OCI-LY3 (cell line): ENCODE results near the gene LAMA4.

Experiments used
- H2AFZ ChIP-seq: fragments of 200-600, 300-600 bp; shearing (Covaris generic); 2 replicates; pipeline ENCODE4 v1.6.0; 2014; ENCODE audit warnings: antibody characterized with exemption, low read depth, low read length
- H3K27ac ChIP-seq: fragments of 200-600, 300-600 bp; sonication (generic); 2 replicates; pipeline ENCODE4 v1.5.1; 2014; ENCODE audit warnings: mild to moderate bottlenecking, low read length, moderate library complexity, mixed read lengths
- H3K27me3 ChIP-seq: fragments of 200-600, 300-600 bp; sonication (generic); 2 replicates; pipeline ENCODE4 v1.6.1; 2014; ENCODE audit warnings: low read depth, low read length, mixed read lengths
- H3K36me3 ChIP-seq: fragments of 200-600, 300-600 bp; sonication (generic); replicated peaks from 2 replicates; pipeline ENCODE3; 2014; ENCODE audit warnings: low read depth, low read length, mixed read lengths
- H3K4me1 ChIP-seq: fragments of 300-600, 200-600 bp; sonication (generic); 2 replicates; pipeline ENCODE4 v1.6.1; 2014; ENCODE audit warnings: low read length, mixed read lengths
- H3K4me2 ChIP-seq: fragments of 200-600, 300-600 bp; sonication (generic); 2 replicates; pipeline ENCODE4 v1.6.1; 2014; ENCODE audit warnings: low read length, mixed read lengths
- H3K4me3 ChIP-seq: fragments of 300-600, 200-600 bp; sonication (generic); 2 replicates; pipeline ENCODE4 v1.5.1; 2014; ENCODE audit warnings: antibody characterized with exemption, mild to moderate bottlenecking, low read length, moderate library complexity
- H3K79me2 ChIP-seq: fragments of 300-600, 200-600 bp; shearing (Covaris generic); 2 replicates; pipeline ENCODE4 v1.6.1; 2014; ENCODE audit warnings: mild to moderate bottlenecking, low read length, mixed read lengths
- H3K9ac ChIP-seq: fragments of 300-600, 200-600 bp; shearing (Covaris generic); 2 replicates; pipeline ENCODE4 v1.6.0; 2014; ENCODE audit warnings: mild to moderate bottlenecking, low read length, moderate library complexity
- H3K9me3 ChIP-seq: fragments of 200-600, 300-600 bp; shearing (Covaris generic); 2 replicates; pipeline ENCODE4 v1.6.1; 2014; ENCODE audit warnings: low read length, mixed read lengths; ENCODE audit not compliant: insufficient read depth
- H4K20me1 ChIP-seq: fragments of 200-600, 300-600 bp; sonication (generic); 2 replicates; pipeline ENCODE4 v1.6.1; 2016; ENCODE audit warnings: low read length, mixed read lengths; ENCODE audit not compliant: insufficient read depth
- CTCF ChIP-seq: fragments of 200-600, 300-600 bp; sonication (generic); IDR thresholded peaks from 2 replicates; pipeline ENCODE4 v1.5.1; 2014; ENCODE audit warnings: antibody characterized with exemption, low read length, low read depth
- EZH2phosphoT487 ChIP-seq: fragments of 200-600 bp; shearing (Covaris generic); IDR thresholded peaks from 2 replicates; pipeline ENCODE4 v1.6.1; 2018; ENCODE audit warnings: antibody characterized with exemption, mixed run types, low read depth

Gene LAMA4

GRCh38 chr6:112247275-112247674 lies 7.1 kb downstream of the LAMA4 start:
- Histone ChIP-seq H3K27ac (no peak overlapping the region), H3K9me3 (no peaks in the 10 kb centered on the region), H3K27me3 (no peaks in the 10 kb centered on the region), H3K36me3 (no peaks in the 10 kb centered on the region), H3K79me2 (no peaks in the 10 kb centered on the region), H3K4me1 (no peaks in the 10 kb centered on the region), H3K4me2 (no peak overlapping the region), H2AFZ (no peak overlapping the region), H4K20me1 (no peaks in the 10 kb centered on the region), H3K4me3 (no peak overlapping the region), H3K9ac (no peak overlapping the region)
- TF ChIP-seq CTCF = no peak
- TF ChIP-seq EZH2phosphoT487 = no peak

- TF ChIP-seq EZH2phosphoT487 = no peak
- H3K4me3 ChIP-seq = no peak overlapping the region
- no peak overlapping the region for H2AFZ ChIP-seq
- no peaks in the 10 kb centered on the region for H3K27me3 ChIP-seq
- H3K36me3 ChIP-seq = no peaks in the 10 kb centered on the region
- H3K4me2 ChIP-seq = no peak overlapping the region
- H3K4me1 ChIP-seq = no peaks in the 10 kb centered on the region
- no peaks in the 10 kb centered on the region for H3K79me2 ChIP-seq
- no peak overlapping the region for H3K27ac ChIP-seq
- H3K9me3 ChIP-seq = no peaks in the 10 kb centered on the region
- H3K9ac ChIP-seq = no peak overlapping the region
- no peaks in the 10 kb centered on the region for H4K20me1 ChIP-seq
Observed at GRCh38 chr6:112245511-112246203, 8.7 kb downstream of the LAMA4 start.

GRCh38 chr6:112243861-112244827 lies 10.2 kb downstream of the LAMA4 start:
- TF ChIP-seq EZH2phosphoT487 (no peak), CTCF (no peak)
- Histone ChIP-seq H3K9ac (no peak overlapping the region), H3K36me3 (no peaks in the 10 kb centered on the region), H4K20me1 (no peaks in the 10 kb centered on the region), H3K4me2 (no peak overlapping the region), H3K4me1 (no peaks in the 10 kb centered on the region), H3K79me2 (no peaks in the 10 kb centered on the region), H3K4me3 (no peak overlapping the region), H2AFZ (no peak overlapping the region), H3K27ac (no peak overlapping the region), H3K9me3 (no peaks in the 10 kb centered on the region), H3K27me3 (no peaks in the 10 kb centered on the region)

- H3K27ac ChIP-seq = no peak overlapping the region
- no peak overlapping the region for H2AFZ ChIP-seq
- no peaks in the 10 kb centered on the region for H3K27me3 ChIP-seq
- no peak overlapping the region for H3K9ac ChIP-seq
- H3K4me1 ChIP-seq = no peaks in the 10 kb centered on the region
- no peak for TF ChIP-seq EZH2phosphoT487
- no peak for TF ChIP-seq CTCF
- H3K79me2 ChIP-seq = no peaks in the 10 kb centered on the region
- no peaks in the 10 kb centered on the region for H3K9me3 ChIP-seq
- H3K4me2 ChIP-seq = no peak overlapping the region
- no peaks in the 10 kb centered on the region for H4K20me1 ChIP-seq
- H3K36me3 ChIP-seq = no peaks in the 10 kb centered on the region
- no peak overlapping the region for H3K4me3 ChIP-seq
Observed at GRCh38 chr6:112241820-112242429, 12.4 kb downstream of the LAMA4 start.
